Measurements from ENCODE around the gene PARVB. TPM values are rescaled to one million over a fixed set of nuclear protein-coding genes. Genes with fewer than 3 reads are reported as not detected.

The PARVB gene
- total and polyA plus RNA-seq, 7 experiments from 2014 or later, result 0.18 to 51.2 (median 4.2) TPM

DNA sequence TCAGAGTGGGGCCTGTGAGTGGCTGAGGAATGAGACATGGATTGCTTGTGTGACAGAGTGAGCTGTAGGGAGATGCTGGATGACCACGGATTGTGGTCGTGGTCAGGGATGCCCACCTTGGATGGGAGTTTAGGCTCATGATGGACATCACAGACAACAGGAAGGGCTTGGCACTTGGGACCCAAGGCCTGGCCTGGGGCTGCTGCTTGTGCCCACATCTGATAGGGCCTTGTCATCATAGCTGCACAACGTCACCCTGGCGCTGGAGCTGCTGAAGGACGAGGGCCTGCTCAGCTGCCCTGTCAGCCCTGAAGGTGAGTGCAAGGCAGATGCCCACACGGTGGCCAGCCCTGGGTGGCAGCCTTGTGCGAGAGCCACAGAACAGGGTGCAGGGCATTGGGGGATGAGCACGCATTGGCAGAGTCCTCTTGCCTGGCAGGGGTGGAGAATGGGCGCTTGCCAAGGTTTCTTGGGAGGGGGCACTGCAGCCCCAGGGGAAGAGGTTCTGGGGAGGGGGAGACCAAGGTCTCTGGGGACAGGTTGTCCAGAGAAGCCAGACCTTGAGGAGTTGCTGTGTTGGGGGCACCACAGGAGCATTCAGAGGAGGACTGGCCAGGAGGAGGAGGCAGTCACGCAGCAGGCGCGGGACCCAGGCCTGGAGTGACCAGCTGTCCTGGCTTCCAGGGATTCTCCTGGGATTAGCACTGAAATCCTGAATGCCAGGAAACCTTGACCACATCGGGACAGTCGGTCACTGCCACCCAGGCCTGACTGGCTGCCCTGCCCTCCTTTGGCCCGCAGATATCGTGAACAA lies 181.6 kb downstream of the PARVB start:
- ATAC-seq, result no peak
- POLR2A ChIA-PET, result no interaction called here
- peaks cover 0 to 15% (median 6%) of the 10 kb centered on the region in 7 donors for H3K4me1 Mint-ChIP-seq
- peaks cover 16 to 48% (median 26%) of the 10 kb centered on the region in 5 donors for H3K36me3 Mint-ChIP-seq
- peaks cover 0 to 48% (median 8%) of the 10 kb centered on the region in 3 experiments for H3K36me3 ChIP-seq (ENCODE audit: control insufficient read depth in 2 of 3, insufficient read depth in 3 of 3, low read length in 3 of 3)
- CTCF ChIA-PET, result no interaction called here
- intact Hi-C loops (cut with micrococcal nuclease), result no loop called here
- peak overlapping the region in 2 of 9 donors; percentile 5 to 67 for H3K27ac Mint-ChIP-seq
- no peak overlapping the region for H3K4me3 Mint-ChIP-seq
- no peaks in the 10 kb centered on the region for H3K4me1 ChIP-seq (ENCODE audit: control insufficient read depth in 2 of 2, insufficient read depth in 2 of 2, low read length in 2 of 2)
- H3K9me3 Mint-ChIP-seq, result peaks cover 4 to 22% (median 11%) of the 10 kb centered on the region in 11 donors
- H3K9me3 ChIP-seq (ENCODE audit: control insufficient read depth in 2 of 3, low read length in 3 of 3), result peaks cover 0 to 8% (median 0%) of the 10 kb centered on the region in 3 experiments
- no peak overlapping the region for H3K4me3 ChIP-seq (ENCODE audit: low read length)
- H3K27ac ChIP-seq (ENCODE audit: low read depth, low read length), result no peak overlapping the region
- no peaks in the 10 kb centered on the region for H3K27me3 Mint-ChIP-seq
- DNase-seq, result no peak
- no peaks in the 10 kb centered on the region for H3K27me3 ChIP-seq (ENCODE audit: control insufficient read depth in 2 of 2, insufficient read depth in 2 of 2, low read length in 2 of 2)

DNA sequence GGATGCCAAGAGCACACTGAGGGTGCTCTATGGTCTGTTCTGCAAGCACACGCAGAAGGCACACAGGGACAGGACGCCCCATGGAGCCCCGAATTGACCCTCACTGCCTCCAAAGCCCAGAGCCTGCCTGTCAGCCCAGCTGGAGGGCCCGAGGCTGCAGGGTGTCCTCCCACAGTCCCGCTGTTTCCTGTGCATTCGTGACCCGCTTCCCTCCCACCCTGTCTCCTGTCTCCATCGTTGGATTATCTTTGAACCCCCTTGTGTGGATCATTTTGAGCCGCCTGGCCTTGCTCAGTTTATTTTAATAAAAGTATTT lies 182.2 kb downstream of the PARVB start:
- Histone ChIP-seq H3K36me3 (ENCODE audit: control insufficient read depth in 2 of 3, insufficient read depth in 3 of 3, low read length in 3 of 3) (peaks cover 0 to 43% (median 3%) of the 10 kb centered on the region in 3 experiments), H3K27me3 (ENCODE audit: control insufficient read depth in 2 of 2, insufficient read depth in 2 of 2, low read length in 2 of 2) (no peaks in the 10 kb centered on the region), H3K27ac (ENCODE audit: low read depth, low read length) (no peak overlapping the region), H3K4me1 (ENCODE audit: control insufficient read depth in 2 of 2, insufficient read depth in 2 of 2, low read length in 2 of 2) (no peaks in the 10 kb centered on the region), H3K4me3 (ENCODE audit: low read length) (no peak overlapping the region), H3K9me3 (ENCODE audit: control insufficient read depth in 2 of 3, low read length in 3 of 3) (peaks cover 0 to 8% (median 0%) of the 10 kb centered on the region in 3 experiments)
- Mint-ChIP-seq H3K27ac (peak overlapping the region in 1 of 9 donors; percentile 5), H3K36me3 (peaks cover 16 to 53% (median 32%) of the 10 kb centered on the region in 5 donors), H3K27me3 (no peaks in the 10 kb centered on the region), H3K4me1 (peaks cover 0 to 14% (median 6%) of the 10 kb centered on the region in 7 donors), H3K4me3 (no peak overlapping the region), H3K9me3 (peaks cover 4 to 27% (median 13%) of the 10 kb centered on the region in 11 donors)
- POLR2A ChIA-PET, result no interaction called here
- intact Hi-C loops (cut with micrococcal nuclease), result no loop called here
- CTCF ChIA-PET, result no interaction called here
- ATAC-seq, result no peak
- no peak for DNase-seq

DNA sequence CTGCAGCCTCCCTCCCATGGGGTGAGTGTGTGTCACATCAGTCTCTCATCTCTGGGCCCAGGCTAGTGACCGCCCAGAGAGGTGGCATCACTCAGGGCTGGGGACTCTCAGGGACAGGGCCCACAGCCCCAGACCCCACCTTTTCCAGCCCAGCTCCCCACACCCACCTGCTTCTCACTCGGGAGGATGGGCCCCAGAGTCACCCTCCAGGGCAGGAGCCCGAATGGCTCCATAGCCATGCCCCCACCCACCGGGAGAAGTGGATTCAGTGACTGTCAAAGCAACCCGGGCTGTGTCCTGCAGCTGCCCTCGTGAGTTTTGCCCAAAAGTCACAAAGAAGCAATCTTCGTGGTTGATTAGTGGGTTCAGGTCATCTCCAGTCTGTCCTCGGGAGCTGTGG lies 182.6 kb downstream of the PARVB start:
- no peak for DNase-seq
- no peaks in the 10 kb centered on the region for H3K4me1 ChIP-seq (ENCODE audit: control insufficient read depth in 2 of 2, insufficient read depth in 2 of 2, low read length in 2 of 2)
- Mint-ChIP-seq H3K4me3 (no peak overlapping the region), H3K9me3 (peaks cover 4 to 30% (median 13%) of the 10 kb centered on the region in 11 donors), H3K4me1 (peaks cover 0 to 16% (median 8%) of the 10 kb centered on the region in 7 donors), H3K27ac (no peak overlapping the region), H3K27me3 (no peaks in the 10 kb centered on the region), H3K36me3 (peaks cover 20 to 57% (median 36%) of the 10 kb centered on the region in 5 donors)
- peaks cover 0 to 8% (median 0%) of the 10 kb centered on the region in 3 experiments for H3K9me3 ChIP-seq (ENCODE audit: control insufficient read depth in 2 of 3, low read length in 3 of 3)
- POLR2A ChIA-PET, result no interaction called here
- H3K27me3 ChIP-seq (ENCODE audit: control insufficient read depth in 2 of 2, insufficient read depth in 2 of 2, low read length in 2 of 2), result no peaks in the 10 kb centered on the region
- no peak for ATAC-seq
- peaks cover 0 to 39% (median 0%) of the 10 kb centered on the region in 3 experiments for H3K36me3 ChIP-seq (ENCODE audit: control insufficient read depth in 2 of 3, insufficient read depth in 3 of 3, low read length in 3 of 3)
- CTCF ChIA-PET, result no interaction called here
- H3K27ac ChIP-seq (ENCODE audit: low read depth, low read length), result no peak overlapping the region
- intact Hi-C loops (cut with micrococcal nuclease), result no loop called here
- H3K4me3 ChIP-seq (ENCODE audit: low read length), result no peak overlapping the region

DNA sequence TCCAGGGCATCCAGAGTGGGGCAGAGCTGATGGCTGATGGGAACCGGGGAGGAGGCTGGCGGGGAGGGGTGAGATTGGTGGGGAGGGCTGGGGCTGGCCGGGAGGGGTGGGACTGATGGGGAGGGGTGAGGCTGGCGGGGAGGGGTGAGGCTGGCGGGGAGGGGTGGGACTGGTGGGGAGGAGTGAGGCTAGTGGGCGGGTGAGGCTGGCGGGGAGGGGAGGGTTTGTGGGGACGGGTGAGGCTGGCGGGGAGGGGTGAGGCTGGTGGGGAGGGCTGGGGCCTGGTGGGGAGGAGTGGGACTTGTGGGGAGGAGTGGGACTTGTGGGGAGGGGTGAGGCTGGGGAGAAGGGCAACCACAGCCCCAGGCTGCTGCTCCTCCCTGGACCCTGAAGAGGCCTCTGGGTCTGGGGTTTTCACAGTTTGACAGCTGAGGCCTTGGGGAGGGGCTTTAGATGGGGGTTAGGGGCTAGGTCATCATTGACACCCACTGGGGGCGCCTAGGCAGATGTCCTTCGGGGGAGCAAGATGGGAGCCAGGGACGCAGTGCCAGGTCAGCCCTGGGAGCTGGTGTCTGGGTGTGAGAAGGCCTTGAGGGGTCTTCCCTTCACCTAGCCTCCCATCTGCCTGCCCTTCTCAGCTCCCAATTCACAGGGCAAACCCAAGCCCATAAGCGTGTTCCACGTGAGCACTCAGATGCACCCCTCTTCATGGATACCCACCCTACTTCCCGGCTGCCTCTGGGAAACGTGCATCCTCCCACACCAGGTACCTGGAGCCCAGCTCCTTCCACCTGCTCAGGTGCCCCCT lies 183.3 kb downstream of the PARVB start:
- H3K27me3 Mint-ChIP-seq, result no peaks in the 10 kb centered on the region
- no peaks in the 10 kb centered on the region for H3K27me3 ChIP-seq (ENCODE audit: control insufficient read depth in 2 of 2, insufficient read depth in 2 of 2, low read length in 2 of 2)
- peaks cover 4 to 30% (median 13%) of the 10 kb centered on the region in 11 donors for H3K9me3 Mint-ChIP-seq
- peaks cover 0 to 8% (median 0%) of the 10 kb centered on the region in 3 experiments for H3K9me3 ChIP-seq (ENCODE audit: control insufficient read depth in 2 of 3, low read length in 3 of 3)
- POLR2A ChIA-PET, result no interaction called here
- DNase-seq, result no peak
- no peak overlapping the region for H3K4me3 ChIP-seq (ENCODE audit: low read length)
- H3K36me3 ChIP-seq (ENCODE audit: control insufficient read depth in 2 of 3, insufficient read depth in 3 of 3, low read length in 3 of 3), result peaks cover 0 to 32% (median 0%) of the 10 kb centered on the region in 3 experiments
- no peaks in the 10 kb centered on the region for H3K4me1 ChIP-seq (ENCODE audit: control insufficient read depth in 2 of 2, insufficient read depth in 2 of 2, low read length in 2 of 2)
- intact Hi-C loops (cut with micrococcal nuclease), result no loop called here
- no peak overlapping the region for H3K27ac ChIP-seq (ENCODE audit: low read depth, low read length)
- ATAC-seq, result no peak
- CTCF ChIA-PET, result no interaction called here
- H3K27ac Mint-ChIP-seq, result no peak overlapping the region
- no peak overlapping the region for H3K4me3 Mint-ChIP-seq
- peaks cover 17 to 54% (median 36%) of the 10 kb centered on the region in 5 donors for H3K36me3 Mint-ChIP-seq
- peaks cover 0 to 14% (median 11%) of the 10 kb centered on the region in 7 donors for H3K4me1 Mint-ChIP-seq

DNA sequence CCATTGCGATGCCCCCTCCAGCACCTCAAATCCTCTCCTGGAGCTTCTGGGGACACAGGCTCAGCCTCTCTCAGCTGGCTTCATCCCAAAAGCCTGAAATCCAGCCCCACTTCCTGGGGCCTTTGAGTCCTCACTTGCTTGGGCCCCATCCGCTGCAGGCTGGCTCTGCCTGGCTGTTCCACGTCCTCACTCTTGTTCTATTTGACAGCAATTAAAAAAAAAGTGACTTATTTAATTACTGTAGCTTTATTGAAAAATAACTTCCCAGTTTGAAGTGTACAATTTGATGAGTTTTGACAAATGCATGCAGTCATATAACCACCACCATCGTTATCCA lies 183.8 kb downstream of the PARVB start:
- Mint-ChIP-seq H3K4me1 (peaks cover 0 to 14% (median 9%) of the 10 kb centered on the region in 7 donors), H3K27ac (peak overlapping the region in 5 of 9 donors; percentile 13 to 57 (median 38)), H3K4me3 (no peak overlapping the region), H3K36me3 (peaks cover 17 to 48% (median 30%) of the 10 kb centered on the region in 5 donors), H3K9me3 (peaks cover 4 to 30% (median 13%) of the 10 kb centered on the region in 11 donors), H3K27me3 (no peaks in the 10 kb centered on the region)
- Histone ChIP-seq H3K9me3 (ENCODE audit: control insufficient read depth in 2 of 3, low read length in 3 of 3) (peaks cover 0 to 8% (median 0%) of the 10 kb centered on the region in 3 experiments), H3K4me3 (ENCODE audit: low read length) (no peak overlapping the region), H3K27ac (ENCODE audit: low read depth, low read length) (no peak overlapping the region), H3K27me3 (ENCODE audit: control insufficient read depth in 2 of 2, insufficient read depth in 2 of 2, low read length in 2 of 2) (no peaks in the 10 kb centered on the region), H3K36me3 (ENCODE audit: control insufficient read depth in 2 of 3, insufficient read depth in 3 of 3, low read length in 3 of 3) (peaks cover 0 to 26% (median 0%) of the 10 kb centered on the region in 3 experiments), H3K4me1 (ENCODE audit: control insufficient read depth in 2 of 2, insufficient read depth in 2 of 2, low read length in 2 of 2) (no peaks in the 10 kb centered on the region)
- intact Hi-C loops (cut with micrococcal nuclease), result no loop called here
- DNase-seq (no peak), ATAC-seq (no peak)
- ChIA-PET POLR2A (no interaction called here), CTCF (no interaction called here)

DNA sequence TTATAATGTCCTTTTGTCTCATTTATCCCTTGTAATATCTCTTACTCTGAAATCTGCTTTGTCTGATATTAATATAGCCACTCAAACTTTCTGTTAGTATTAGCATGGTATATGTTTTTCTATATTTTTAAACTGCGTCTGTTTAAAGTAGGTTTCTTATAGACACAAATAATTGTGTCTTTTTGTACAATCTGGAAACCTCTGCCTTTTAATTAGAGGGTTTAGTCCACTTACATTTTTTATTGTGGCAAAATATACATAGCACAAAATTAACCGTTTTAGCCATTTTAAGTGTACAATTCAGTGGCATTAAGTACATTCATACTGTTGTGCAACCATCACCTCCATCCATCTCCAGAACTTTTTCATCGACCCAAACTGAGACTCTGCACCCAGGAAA lies 185.2 kb downstream of the PARVB start:
- H3K27me3 ChIP-seq (ENCODE audit: control insufficient read depth in 2 of 2, insufficient read depth in 2 of 2, low read length in 2 of 2), result no peaks in the 10 kb centered on the region
- Mint-ChIP-seq H3K36me3 (peaks cover 17 to 41% (median 28%) of the 10 kb centered on the region in 5 donors), H3K27me3 (no peaks in the 10 kb centered on the region), H3K9me3 (peaks cover 4 to 30% (median 13%) of the 10 kb centered on the region in 11 donors), H3K27ac (peak overlapping the region in 1 of 9 donors; percentile 1), H3K4me3 (no peak overlapping the region), H3K4me1 (peaks cover 0 to 12% (median 7%) of the 10 kb centered on the region in 7 donors)
- POLR2A ChIA-PET, result no interaction called here
- H3K4me1 ChIP-seq (ENCODE audit: control insufficient read depth in 2 of 2, insufficient read depth in 2 of 2, low read length in 2 of 2), result no peaks in the 10 kb centered on the region
- H3K4me3 ChIP-seq (ENCODE audit: low read length), result no peak overlapping the region
- H3K36me3 ChIP-seq (ENCODE audit: control insufficient read depth in 2 of 3, insufficient read depth in 3 of 3, low read length in 3 of 3), result peaks cover 0 to 21% (median 0%) of the 10 kb centered on the region in 3 experiments
- ATAC-seq (no peak), DNase-seq (no peak)
- no peak overlapping the region for H3K27ac ChIP-seq (ENCODE audit: low read depth, low read length)
- H3K9me3 ChIP-seq (ENCODE audit: control insufficient read depth in 2 of 3, low read length in 3 of 3), result peaks cover 0 to 8% (median 0%) of the 10 kb centered on the region in 3 experiments
- intact Hi-C loops (cut with micrococcal nuclease), result no loop called here
- CTCF ChIA-PET, result no interaction called here

Data from naive thymus-derived CD4-positive, alpha-beta T cell (primary cell).